SIG-M5 (cell line): ENCODE data around the gene ATP6V0C.

Experiments
- DNase-seq: peaks from one replicate; lab custom pipeline; 2025; lab: John Stamatoyannopoulos, UW

The ATP6V0C gene

DNA sequence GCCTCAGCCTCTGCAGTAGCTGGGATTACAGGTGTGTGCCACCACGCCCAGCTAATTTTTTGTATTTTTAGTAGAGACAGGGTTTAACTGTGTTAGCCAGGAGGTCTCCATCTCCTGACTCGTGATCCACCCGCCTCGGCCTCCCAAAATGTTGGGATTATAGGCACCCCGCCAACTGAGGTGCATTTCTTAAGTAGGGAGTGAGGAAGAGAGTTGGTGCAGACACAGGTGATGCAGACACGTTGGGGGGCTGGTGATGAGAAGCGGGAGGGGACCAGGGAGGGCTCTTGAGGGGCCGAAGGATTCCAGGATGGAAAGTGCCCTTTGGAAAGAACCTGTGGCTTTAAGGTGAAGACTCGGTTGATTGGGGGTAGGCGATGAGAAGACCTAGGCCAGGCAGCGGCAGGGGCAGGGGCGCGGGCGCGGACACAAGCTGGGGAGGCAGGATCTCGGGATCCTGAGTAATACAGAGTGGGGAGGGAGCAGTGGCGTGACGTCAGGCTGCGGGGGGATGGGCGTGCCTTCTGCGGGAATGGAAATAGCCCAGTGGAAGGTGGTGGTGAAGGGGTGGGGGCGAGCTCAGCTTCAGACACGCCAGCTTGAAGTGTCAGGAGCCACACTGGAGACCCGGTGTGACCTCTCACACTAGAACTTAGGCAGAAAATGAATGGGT, 2.5 kb upstream of the ATP6V0C start:
- DNase-seq, result no peak

DNA sequence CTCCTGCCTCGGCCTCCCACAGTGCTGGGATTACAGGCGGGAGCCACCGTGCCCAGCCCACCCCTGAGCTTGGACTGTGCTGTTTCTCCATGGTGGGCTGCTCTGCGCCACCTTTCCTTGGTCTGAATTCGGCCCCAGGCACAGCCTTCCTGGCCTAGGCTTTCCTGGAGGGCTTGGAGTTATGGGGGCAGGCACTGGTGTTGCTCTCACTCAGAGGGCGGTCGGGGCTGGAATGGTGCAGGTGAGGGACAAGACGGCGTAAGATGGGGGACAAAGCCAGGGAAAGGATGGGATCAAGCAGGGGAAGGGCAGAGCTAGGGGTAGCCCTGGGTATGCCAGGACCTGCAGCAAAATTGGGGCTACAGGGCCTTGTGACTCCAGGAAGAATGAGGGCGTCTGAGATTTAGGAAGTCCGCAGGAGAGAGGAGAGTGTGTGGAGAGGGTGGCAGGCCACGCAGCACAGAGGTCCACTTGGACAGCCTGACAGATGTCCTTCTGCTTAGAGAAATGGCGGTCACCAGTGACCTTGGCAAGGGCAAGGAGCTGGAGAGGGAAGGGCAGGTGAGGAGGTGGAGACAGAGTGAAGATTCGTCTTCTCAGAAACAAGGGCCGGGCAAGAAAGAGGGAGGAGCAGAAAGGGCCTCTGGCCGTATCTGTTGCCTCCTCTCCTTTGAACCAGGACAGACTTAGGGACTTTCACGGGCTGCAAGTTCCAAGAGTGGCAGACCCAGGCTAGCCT, 1.6 kb upstream of the ATP6V0C start:
- no peak for DNase-seq

DNA sequence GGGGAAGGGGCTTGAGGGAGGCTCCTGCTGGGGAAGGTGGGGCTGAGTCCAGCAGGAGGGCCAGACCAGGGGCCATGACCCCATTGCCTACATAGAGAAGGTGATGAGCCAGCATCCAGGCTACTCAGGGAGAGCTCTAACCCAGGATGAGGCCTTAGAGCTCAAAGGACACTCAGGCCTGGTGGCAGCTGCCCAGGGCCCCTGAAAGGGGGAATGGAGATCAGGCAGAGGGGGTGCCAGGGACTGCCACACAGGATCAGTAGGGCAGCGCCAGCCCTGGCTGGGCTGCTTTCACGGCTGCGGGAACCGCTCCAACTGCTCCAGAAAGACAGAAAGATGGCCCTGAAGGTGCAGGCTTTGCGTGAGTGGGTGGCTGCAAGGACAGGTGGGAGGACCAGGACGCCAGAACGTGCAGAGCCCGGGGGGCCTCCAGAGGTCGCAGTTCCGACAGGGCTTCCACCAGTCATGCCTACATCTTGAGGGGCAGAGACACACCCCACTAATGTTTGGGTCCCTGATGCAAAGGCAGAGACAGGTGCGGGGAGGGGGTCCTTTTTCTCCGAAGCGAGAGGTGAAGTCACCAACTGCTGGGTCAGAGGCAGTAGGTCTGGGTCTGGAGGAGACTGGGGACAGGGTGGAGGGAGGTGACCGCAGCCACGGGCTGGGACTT, 882 bp upstream of the ATP6V0C start:
- DNase-seq, result no peak

DNA sequence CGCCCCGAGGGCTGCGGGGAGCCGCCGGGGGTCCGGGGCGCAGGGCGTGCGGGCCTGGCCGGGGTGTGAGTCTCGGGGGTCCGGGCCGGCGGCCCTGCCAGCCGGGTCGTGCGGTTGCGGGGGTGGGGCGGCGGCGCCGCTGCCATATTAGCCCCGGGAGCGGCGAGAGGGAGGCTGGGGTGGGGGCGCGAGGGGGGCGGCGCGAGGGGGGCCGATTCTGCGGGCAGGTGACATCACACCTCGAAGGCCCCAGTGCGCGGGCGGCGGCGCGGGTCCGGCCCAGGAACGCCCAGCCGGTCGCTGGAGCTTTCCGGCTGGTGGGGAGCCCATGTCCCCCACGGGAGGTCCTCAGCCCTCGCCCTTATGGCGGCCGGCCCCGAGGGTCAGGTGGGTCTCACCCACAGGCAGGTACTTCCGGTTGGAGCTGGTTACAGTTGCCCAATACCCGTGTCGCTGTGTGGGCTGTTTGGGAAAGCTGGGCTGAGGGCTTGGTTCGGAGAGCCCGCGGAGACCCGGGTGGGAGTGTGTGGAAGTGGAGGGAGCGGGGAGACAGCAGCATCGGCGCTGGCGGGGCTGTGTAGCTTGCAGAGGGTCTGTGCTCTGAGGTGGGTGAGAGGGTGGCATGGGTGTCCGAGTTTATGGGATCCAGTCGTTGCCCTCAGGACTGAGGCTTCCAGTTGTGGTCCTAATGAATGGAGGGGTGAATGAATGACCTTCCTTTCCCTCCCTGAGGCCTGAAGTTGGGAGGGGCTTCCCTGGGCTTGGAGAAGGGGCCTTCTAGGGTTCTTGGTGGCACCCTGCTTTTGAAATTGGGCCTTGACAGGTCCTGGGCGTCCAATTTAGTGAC, 804 bp downstream of the ATP6V0C start:
- DNase-seq, result no peak

DNA sequence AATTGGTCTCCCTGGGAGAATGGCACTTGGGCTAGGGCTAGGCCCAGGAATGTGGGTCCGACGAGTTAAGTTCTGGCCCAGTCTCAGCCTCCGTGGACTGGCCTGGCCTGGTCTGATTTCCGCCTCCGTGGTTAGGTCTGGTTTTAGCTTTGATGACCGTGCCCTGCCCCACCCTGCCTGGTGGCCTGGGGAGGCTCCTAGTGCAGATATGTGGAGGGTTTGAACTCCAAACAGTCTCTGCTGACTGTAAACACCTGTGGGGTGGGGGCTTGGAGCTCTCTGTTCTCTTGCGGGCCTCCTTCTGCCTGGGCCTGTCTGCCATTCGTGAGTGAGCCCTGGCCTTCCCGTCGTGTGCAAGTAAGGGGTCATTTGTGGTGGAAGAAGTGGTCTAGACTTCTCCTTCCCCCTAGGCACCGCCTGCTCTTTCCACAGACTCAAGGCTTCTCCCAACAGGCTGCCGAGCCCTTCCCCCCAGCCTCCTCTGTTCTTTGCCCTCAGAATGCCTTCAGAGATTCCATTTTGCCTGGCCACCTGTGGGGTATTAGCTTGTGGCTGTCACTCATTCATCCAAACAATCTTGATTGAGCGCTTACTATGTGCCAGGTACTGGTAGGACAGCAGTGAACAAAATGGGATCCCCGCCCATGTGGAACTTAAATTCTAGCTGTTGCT, 1.6 kb downstream of the ATP6V0C start:
- DNase-seq, result no peak

DNA sequence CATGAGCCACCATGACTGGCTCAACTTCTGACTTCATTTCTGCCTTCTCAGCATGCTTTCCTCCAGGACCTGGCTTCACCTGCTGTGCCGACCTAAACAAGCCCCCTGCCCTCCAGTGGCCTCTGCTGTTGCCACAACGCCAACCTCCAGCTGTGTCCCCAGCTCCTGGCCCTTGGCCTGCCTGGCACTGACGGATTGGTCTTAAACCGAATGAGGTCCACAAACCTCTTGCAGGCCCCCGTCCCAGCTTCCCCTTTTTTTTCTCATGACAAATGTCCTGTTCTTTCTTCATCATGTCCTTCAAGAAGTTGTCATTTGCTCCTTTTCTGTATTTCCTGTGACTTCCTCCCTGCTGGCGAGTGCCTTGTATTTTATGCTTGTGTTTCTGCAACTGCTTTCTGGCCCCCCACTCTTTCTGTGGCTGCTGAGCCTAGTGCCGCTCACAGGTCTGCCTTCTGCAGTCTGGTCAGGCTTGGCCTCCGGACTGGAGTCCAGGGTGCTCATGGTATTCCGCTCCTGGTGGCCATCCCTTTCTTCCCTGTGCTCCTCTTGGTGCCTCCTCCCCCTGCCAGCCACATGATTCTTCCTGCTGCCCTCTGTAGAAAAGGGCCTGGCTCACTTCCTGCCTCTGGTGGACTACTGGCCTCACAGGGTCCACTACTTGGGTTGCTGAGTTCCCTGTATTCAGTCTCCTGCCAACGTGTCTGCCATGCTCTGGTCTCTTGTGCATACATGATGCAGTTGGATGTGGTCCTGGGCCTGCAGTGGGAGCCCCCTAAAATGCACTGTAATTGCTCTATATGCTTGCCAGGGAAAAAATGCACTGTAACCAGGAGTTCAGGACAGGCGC, 2.9 kb downstream of the ATP6V0C start:
- DNase-seq, result peak; percentile 88

DNA sequence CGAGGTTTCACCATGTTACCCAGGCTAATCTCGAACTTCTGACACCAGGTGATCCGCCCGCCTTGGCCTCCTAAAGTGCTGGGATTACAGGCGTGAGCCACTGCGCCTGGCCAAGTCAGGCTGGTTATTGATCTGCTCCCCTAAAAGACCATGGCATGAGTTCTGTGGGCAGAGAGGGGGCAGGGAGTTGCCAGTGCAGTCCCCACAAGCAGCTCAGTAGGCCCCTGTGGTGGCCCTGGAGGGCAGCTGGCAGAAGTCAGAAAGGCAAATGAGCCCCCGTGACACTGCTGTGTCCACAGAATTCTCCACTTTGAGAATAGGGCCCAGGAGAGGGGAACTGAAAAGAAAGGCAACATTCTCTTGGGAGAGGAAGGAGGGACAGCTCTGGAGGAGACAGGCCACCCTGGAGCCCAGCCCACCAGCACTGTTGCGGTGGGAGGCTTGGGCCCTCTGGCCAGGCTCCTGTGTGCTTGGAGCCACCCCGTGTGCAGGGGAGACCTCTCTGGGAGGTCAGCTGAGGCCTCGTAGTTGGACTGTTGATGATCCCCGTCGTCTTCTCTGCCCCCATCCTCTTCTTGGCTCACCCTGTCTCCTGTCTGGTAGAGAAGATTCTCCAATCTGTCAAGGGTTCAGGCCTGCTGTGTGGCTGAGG, 4.3 kb downstream of the ATP6V0C start:
- no peak for DNase-seq

DNA sequence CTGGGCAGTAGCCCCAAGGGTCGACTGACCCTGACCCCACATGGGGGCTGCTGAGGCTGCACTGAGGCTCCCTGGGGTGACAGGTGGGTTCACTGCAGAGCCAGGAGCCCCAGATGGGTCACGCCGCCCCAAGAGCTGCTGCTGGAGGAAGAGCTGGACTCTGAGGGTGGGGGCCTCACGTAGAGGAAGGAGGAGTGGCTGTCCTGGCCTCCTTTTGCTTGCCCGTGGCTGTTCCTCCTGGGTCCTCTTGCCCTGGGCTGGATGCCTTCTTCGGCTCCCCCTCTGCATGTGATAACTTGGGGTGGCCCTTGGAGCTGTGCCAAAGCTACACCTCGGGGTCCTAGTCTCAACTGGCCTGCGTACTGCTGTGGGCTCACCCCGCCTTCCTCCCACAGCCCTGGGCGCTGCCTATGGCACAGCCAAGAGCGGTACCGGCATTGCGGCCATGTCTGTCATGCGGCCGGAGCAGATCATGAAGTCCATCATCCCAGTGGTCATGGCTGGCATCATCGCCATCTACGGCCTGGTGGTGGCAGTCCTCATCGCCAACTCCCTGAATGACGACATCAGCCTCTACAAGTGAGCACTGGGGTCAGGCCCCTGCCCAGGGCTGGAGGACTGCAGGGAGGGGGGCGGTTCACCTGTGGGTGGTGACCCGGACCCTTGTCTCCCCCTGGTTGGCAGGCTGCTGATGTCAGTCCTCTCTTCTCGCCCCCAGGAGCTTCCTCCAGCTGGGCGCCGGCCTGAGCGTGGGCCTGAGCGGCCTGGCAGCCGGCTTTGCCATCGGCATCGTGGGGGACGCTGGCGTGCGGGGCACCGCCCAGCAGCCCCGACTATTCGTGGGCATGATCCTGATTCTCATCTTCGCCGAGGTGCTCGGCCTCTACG, 5.3 kb downstream of the ATP6V0C start:
- no peak for DNase-seq

DNA sequence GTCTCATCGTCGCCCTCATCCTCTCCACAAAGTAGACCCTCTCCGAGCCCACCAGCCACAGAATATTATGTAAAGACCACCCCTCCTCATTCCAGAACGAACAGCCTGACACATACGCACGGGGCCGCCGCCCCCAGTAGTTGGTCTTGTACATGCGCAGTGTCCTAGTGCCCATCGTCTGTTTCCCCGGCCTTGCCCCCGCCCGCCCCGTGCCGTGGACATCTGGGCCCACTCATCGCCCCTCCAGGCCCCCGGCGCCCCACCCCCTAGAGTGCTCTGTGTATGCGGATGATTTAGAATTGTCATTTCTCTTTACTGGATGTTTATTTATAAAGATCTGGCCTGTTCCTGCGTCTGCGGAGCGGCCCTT, 5.9 kb downstream of the ATP6V0C start:
- DNase-seq, result no peak

DNA sequence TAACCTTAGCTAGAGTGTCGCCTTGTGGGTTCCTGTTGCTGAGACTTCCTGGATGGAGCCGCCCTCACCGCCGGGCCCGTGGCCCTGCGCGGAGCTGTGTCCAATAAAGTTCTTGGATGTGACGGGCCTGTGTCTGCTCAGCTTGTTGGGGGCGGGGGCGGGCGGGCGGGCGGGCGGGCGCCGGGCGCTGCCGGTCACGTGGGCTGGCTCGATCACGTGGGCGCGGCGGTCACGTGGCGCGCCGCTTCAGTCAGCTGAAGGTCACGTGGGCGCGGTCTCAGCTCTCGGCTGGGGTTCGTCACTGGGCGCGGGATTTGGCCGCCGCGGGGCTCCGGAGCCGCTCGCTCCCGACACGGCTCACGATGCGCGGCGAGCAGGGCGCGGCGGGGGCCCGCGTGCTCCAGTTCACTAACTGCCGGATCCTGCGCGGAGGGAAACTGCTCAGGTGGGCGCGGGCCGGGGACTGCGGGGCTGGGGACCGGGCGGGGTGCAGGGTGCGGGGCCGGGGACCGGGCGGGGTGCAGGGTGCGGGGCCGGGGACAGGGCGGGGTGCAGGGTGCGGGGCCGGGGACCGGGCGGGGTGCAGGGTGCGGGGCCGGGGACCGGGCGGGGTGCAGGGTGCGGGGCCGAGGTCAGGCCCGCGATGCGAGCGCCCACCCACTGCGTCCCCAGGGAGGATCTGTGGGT, 6.5 kb downstream of the ATP6V0C start, which contains the start of gene AMDHD2:
AMDHD2 (plus strand) TSS at position 275 of the 687 bp plus-strand sequence; CDS start at position 363, 88 bp downstream.
- peak; percentile 65 for DNase-seq

DNA sequence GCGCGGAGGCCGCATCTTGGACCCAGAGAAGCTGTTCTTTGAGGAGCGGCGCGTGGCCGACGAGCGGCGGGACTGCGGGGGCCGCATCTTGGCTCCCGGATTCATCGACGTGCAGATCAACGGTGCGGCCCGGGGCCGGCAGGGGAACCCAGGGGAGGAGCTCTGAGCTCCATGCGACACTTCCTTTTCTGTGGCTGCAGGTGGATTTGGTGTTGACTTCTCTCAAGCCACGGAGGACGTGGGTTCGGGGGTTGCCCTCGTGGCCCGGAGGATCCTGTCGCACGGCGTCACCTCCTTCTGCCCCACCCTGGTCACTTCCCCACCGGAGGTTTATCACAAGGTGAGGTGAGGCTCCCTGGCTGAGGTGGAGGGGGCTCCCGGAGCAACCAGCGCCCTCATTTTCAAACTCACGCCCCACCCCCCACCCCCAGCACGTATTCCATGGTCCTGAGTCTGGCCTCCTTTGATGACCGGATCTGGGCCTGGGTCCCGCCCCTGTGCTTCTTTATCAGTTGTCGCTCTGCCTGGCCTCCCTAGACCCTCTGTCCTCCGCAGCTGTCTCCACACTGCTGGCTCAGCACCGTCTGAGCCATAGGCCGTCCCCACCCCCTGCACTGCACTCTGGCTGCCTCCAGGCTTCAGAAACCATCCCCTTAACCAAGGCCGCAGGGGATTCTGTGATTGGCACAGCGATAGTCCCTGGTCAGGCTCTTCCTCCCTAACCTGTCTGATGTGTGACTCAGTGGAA, 7.2 kb downstream of the ATP6V0C start:
- no peak for DNase-seq

DNA sequence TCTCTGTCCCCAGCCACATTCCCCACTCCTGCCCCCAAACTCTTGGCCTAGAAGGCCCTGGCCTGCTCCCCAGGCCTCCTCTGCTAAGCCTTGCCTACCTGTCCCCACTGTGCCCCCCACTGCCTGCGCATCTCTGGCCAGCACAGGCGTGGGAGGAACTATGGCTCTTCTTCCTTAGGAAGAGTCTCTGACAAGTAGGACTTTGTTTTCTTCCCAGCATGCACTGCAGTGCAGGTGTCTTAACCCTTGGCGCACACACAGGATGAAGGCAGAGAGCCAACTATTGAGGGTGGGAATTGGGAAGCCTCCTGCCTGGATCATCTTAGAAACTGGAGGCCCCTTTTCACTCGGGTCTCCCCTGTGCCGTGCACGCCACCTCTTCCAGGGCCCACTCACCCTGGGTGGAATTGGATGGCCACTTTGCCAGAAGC, 10.1 kb downstream of the ATP6V0C start:
- no peak for DNase-seq

DNA sequence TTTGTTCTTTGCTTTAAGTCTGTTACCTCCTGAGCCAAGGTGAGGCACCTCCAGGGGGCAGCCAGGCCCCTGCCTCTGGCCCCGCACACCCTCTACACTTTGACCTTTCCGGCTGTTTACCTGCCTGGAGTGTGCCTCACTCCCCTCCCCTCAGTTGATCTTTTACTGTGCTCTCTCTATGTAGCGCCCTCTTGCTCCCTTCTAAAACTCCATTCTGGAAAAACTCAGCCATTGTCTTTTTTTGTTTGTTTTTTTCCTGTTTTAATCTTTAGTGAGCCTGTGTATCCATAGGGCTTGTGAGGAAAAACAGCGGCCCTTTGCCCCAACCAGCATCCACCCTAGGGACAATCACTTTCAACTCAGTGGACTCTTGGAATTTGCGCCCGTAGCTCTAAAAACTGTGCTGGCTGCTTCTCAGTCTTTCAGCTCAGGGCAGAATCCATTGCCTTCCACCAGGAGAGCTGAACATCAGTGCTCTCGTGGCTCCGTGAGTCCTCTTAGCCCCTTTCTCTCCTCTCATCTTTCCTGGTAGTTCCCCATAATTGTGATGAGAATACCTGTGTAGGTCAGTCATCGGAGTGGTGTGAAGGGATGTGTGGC, 10.7 kb downstream of the ATP6V0C start:
- no peak for DNase-seq

DNA sequence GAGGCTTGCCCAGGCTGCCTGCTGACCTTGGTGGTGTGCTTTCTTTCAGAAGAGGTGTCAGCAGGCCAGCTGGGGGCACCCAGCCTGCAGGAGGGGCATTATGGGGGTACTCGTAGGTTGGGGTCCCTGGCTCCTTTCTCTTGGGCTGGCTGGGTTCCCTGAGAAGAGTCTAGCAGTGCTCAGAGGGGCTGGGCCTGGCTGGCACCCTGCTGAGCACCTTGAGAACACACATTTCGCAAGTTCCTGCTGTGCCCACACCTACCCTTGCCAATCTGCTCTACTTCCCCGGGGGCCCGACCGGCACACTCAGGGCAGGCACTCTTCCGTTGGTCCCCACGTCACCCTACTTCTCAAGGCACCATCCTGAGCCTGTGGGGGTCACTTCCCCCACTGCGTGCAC, 12.4 kb downstream of the ATP6V0C start:
- no peak for DNase-seq

DNA sequence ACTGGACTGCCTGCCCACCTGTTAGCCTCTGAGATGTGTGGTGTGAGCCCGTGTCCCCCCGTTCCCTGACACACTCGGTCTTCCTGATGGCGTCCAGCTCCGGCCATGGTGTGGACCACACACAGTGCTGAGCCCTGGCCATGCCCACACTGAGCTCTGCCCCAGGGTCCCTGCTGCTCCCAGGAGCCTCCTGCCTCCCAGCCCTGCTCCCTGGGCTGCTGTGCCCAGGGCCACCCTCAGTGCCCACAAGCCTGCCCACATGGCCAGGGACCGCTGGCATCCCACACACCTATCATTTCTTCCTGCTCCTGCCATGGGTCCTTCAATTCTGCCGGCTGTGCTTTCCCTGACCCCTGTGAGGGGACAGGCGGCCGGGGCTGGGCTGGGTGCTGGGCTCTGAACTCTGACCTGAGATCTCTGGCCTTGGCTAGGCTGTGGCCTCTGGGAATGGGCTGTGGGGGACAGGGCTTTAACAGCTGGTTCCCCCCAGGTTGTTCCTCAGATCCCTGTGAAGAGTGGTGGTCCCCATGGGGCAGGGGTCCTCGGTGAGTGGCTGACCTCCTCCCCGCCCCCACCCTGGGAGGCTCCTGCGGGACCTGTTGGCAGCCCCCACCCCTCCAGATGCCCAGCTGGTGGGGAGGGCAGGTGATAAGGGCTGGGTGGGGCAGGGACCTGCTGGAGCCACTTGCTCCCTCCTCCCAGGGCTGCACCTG, 13.5 kb downstream of the ATP6V0C start:
- no peak for DNase-seq

DNA sequence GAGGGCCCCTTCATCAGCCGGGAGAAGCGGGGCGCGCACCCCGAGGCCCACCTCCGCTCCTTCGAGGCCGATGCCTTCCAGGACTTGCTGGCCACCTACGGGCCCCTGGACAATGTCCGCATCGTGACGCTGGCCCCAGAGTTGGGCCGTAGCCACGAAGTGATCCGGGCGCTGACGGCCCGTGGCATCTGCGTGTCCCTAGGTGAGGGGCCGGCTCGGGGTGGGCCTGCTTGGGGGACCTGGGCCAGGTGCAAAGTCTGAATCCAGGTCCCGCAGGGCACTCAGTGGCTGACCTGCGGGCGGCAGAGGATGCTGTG, 14.0 kb downstream of the ATP6V0C start:
- DNase-seq, result no peak
